Activated naive CD8-positive, alpha-beta T cell (primary cell): Measurements from ENCODE around the gene DNAJC22.
"Not testable (repeated sequence)": the region's sequence is repeated elsewhere in the genome, so short reads cannot be mapped to it uniquely, and the experiment has no call there.

Experiments
- H3K27ac Mint-ChIP-seq: one replicate; pipeline ENCODE4 v1.8.0; 2021; ENCODE audit warnings: mixed read lengths
- H3K27me3 Mint-ChIP-seq: one replicate; pipeline ENCODE4 v1.8.0; 2021; ENCODE audit warnings: mixed read lengths
- H3K36me3 Mint-ChIP-seq: one replicate; pipeline ENCODE4 v1.8.0; 2021; ENCODE audit warnings: mixed read lengths
- H3K4me1 Mint-ChIP-seq: one replicate; pipeline ENCODE4 v1.8.0; 2021; ENCODE audit warnings: low read depth, mixed read lengths
- H3K4me3 Mint-ChIP-seq: one replicate; pipeline ENCODE4 v1.8.0; 2021; ENCODE audit warnings: mild to moderate bottlenecking, mixed read lengths
- H3K9me3 Mint-ChIP-seq: one replicate; pipeline ENCODE4 v1.8.0; 2021; ENCODE audit warnings: low read depth, mixed read lengths

DNAJC22 gene

GRCh38 chr12:49325606-49326005 lies 21.1 kb upstream of the DNAJC22 start:
- H3K36me3 Mint-ChIP-seq: no peaks in the 10 kb centered on the region
- peaks cover 15% of the 10 kb centered on the region for H3K4me1 Mint-ChIP-seq
- no peak overlapping the region for H3K4me3 Mint-ChIP-seq
- H3K9me3 Mint-ChIP-seq: no peaks in the 10 kb centered on the region
- H3K27me3 Mint-ChIP-seq: no peaks in the 10 kb centered on the region
- H3K27ac Mint-ChIP-seq: no peak overlapping the region

GRCh38 chr12:49327368-49327767 lies 19.3 kb upstream of the DNAJC22 start:
- Mint-ChIP-seq H3K9me3 (no peaks in the 10 kb centered on the region), H3K27ac (no peak overlapping the region), H3K27me3 (peaks cover 8% of the 10 kb centered on the region), H3K4me3 (no peak overlapping the region), H3K36me3 (no peaks in the 10 kb centered on the region), H3K4me1 (peaks cover 9% of the 10 kb centered on the region)

GRCh38 chr12:49327887-49328286 lies 18.8 kb upstream of the DNAJC22 start:
- peaks cover 9% of the 10 kb centered on the region for H3K4me1 Mint-ChIP-seq
- H3K4me3 Mint-ChIP-seq: no peak overlapping the region
- peaks cover 11% of the 10 kb centered on the region for H3K27me3 Mint-ChIP-seq
- no peaks in the 10 kb centered on the region for H3K36me3 Mint-ChIP-seq
- no peak overlapping the region for H3K27ac Mint-ChIP-seq
- H3K9me3 Mint-ChIP-seq: no peaks in the 10 kb centered on the region

- H3K27me3 Mint-ChIP-seq: peaks cover 13% of the 10 kb centered on the region
- H3K4me1 Mint-ChIP-seq: peaks cover 10% of the 10 kb centered on the region
- no peaks in the 10 kb centered on the region for H3K9me3 Mint-ChIP-seq
- no peaks in the 10 kb centered on the region for H3K36me3 Mint-ChIP-seq
- H3K4me3 Mint-ChIP-seq: no peak overlapping the region
- H3K27ac Mint-ChIP-seq: no peak overlapping the region
Measured at GRCh38 chr12:49328816-49329215, 17.9 kb upstream of the DNAJC22 start.

- Mint-ChIP-seq H3K27ac (no peak overlapping the region), H3K9me3 (no peaks in the 10 kb centered on the region), H3K36me3 (no peaks in the 10 kb centered on the region)
Measured at GRCh38 chr12:49330032-49330619, 16.6 kb upstream of the DNAJC22 start.

GRCh38 chr12:49330631-49331379 lies 15.9 kb upstream of the DNAJC22 start:
- Mint-ChIP-seq H3K9me3 (no peaks in the 10 kb centered on the region), H3K36me3 (no peaks in the 10 kb centered on the region), H3K4me1 (peaks cover 16% of the 10 kb centered on the region), H3K4me3 (no peak overlapping the region), H3K27me3 (peaks cover 27% of the 10 kb centered on the region), H3K27ac (no peak overlapping the region)

More at GRCh38 chr12:49330032-49330619, 16.6 kb upstream of the DNAJC22 start:
- Mint-ChIP-seq H3K27me3 (peaks cover 21% of the 10 kb centered on the region), H3K4me3 (no peak overlapping the region), H3K4me1 (peaks cover 11% of the 10 kb centered on the region)

- no peak overlapping the region for H3K4me3 Mint-ChIP-seq
- no peak overlapping the region for H3K27ac Mint-ChIP-seq
- peaks cover 27% of the 10 kb centered on the region for H3K27me3 Mint-ChIP-seq
- H3K4me1 Mint-ChIP-seq: peaks cover 16% of the 10 kb centered on the region
- no peaks in the 10 kb centered on the region for H3K36me3 Mint-ChIP-seq
- H3K9me3 Mint-ChIP-seq: no peaks in the 10 kb centered on the region
Measured at GRCh38 chr12:49331380-49332222, 15.1 kb upstream of the DNAJC22 start.

GRCh38 chr12:49332441-49332861 lies 14.2 kb upstream of the DNAJC22 start:
- H3K27ac Mint-ChIP-seq: no peak overlapping the region
- H3K9me3 Mint-ChIP-seq: no peaks in the 10 kb centered on the region
- H3K4me3 Mint-ChIP-seq: no peak overlapping the region
- H3K36me3 Mint-ChIP-seq: no peaks in the 10 kb centered on the region
- H3K27me3 Mint-ChIP-seq: peaks cover 30% of the 10 kb centered on the region
- H3K4me1 Mint-ChIP-seq: peaks cover 23% of the 10 kb centered on the region

- Mint-ChIP-seq H3K36me3 (no peaks in the 10 kb centered on the region), H3K27ac (no peak overlapping the region), H3K27me3 (peaks cover 33% of the 10 kb centered on the region), H3K4me3 (peak overlapping the region; percentile 49), H3K4me1 (peaks cover 27% of the 10 kb centered on the region), H3K9me3 (no peaks in the 10 kb centered on the region)
Measured at GRCh38 chr12:49332891-49333371, 13.8 kb upstream of the DNAJC22 start.

- Mint-ChIP-seq H3K4me1 (peaks cover 29% of the 10 kb centered on the region), H3K27me3 (peaks cover 38% of the 10 kb centered on the region)
- not testable (repeated sequence) for H3K9me3 Mint-ChIP-seq, H3K4me3 Mint-ChIP-seq, H3K36me3 Mint-ChIP-seq, H3K27ac Mint-ChIP-seq
Measured at GRCh38 chr12:49333778-49334177, 12.9 kb upstream of the DNAJC22 start.

GRCh38 chr12:49334226-49334625 lies 12.5 kb upstream of the DNAJC22 start:
- Mint-ChIP-seq H3K27ac (no peak overlapping the region), H3K36me3 (no peaks in the 10 kb centered on the region), H3K9me3 (no peaks in the 10 kb centered on the region), H3K4me1 (peaks cover 29% of the 10 kb centered on the region), H3K4me3 (no peak overlapping the region), H3K27me3 (peaks cover 39% of the 10 kb centered on the region)

GRCh38 chr12:49334681-49335080 lies 12.0 kb upstream of the DNAJC22 start:
- H3K36me3 Mint-ChIP-seq: no peaks in the 10 kb centered on the region
- no peak overlapping the region for H3K4me3 Mint-ChIP-seq
- H3K4me1 Mint-ChIP-seq: peaks cover 29% of the 10 kb centered on the region
- no peak overlapping the region for H3K27ac Mint-ChIP-seq
- no peaks in the 10 kb centered on the region for H3K9me3 Mint-ChIP-seq
- H3K27me3 Mint-ChIP-seq: peaks cover 39% of the 10 kb centered on the region

- Mint-ChIP-seq H3K9me3 (no peaks in the 10 kb centered on the region), H3K4me3 (peak overlapping the region; percentile 55), H3K36me3 (no peaks in the 10 kb centered on the region), H3K27ac (no peak overlapping the region), H3K27me3 (peaks cover 41% of the 10 kb centered on the region), H3K4me1 (peaks cover 29% of the 10 kb centered on the region)
Measured at GRCh38 chr12:49335118-49335954, 11.4 kb upstream of the DNAJC22 start.

- H3K4me3 Mint-ChIP-seq: peak overlapping the region; percentile 55
- H3K27me3 Mint-ChIP-seq: peaks cover 44% of the 10 kb centered on the region
- no peak overlapping the region for H3K27ac Mint-ChIP-seq
- H3K9me3 Mint-ChIP-seq: no peaks in the 10 kb centered on the region
- H3K36me3 Mint-ChIP-seq: no peaks in the 10 kb centered on the region
- H3K4me1 Mint-ChIP-seq: peaks cover 29% of the 10 kb centered on the region
Measured at GRCh38 chr12:49335955-49336644, 10.6 kb upstream of the DNAJC22 start.
